ENCODE measurements around the gene MEP1A.
"Not testable (repeated sequence)": the region's sequence is repeated elsewhere in the genome, so short reads cannot be mapped to it uniquely, and the experiment has no call there.

MEP1A gene

GRCh38 chr6:46773201-46773855, 19.9 kb upstream of the MEP1A start:
- no peak overlapping the region for H3K4me3 ChIP-seq (replicated peaks; ENCODE audit: insufficient read depth, low read length)
- H3K27me3 ChIP-seq (ENCODE audit: insufficient read depth, poor library complexity, severe bottlenecking), result no peaks in the 10 kb centered on the region
- H3K27ac ChIP-seq (replicated peaks), result peak overlapping the region; percentile 64
- no peak for TF ChIP-seq CTCF (IDR thresholded peaks at IDR 0.05; ENCODE audit: insufficient read depth, low read length)
- no peak for TF ChIP-seq GABPA (IDR thresholded peaks at IDR 0.05; ENCODE audit: low read depth)
- no peak for TF ChIP-seq POLR2AphosphoS5 (IDR thresholded peaks at IDR 0.05; ENCODE audit: low read depth)
- no peak for TF ChIP-seq REST (IDR thresholded peaks at IDR 0.05; ENCODE audit: insufficient replicate concordance, low read depth)
- TF ChIP-seq SPI1 (IDR thresholded peaks at IDR 0.05; ENCODE audit: borderline replicate concordance, low read depth), result no peak
- peak in 1 of 2 experiments; percentile 55 for DNase-seq (ENCODE audit: low read depth in 1 of 2, low spot score in 1 of 2)

GRCh38 chr6:46774736-46775135, 18.5 kb upstream of the MEP1A start:
- not testable (repeated sequence) for DNase-seq (ENCODE audit: low read depth in 1 of 2, low spot score in 1 of 2)

GRCh38 chr6:46776070-46776712, 17.0 kb upstream of the MEP1A start:
- Histone ChIP-seq H3K27ac (replicated peaks) (no peak overlapping the region), H3K4me3 (replicated peaks; ENCODE audit: insufficient read depth, low read length) (no peak overlapping the region), H3K27me3 (ENCODE audit: insufficient read depth, poor library complexity, severe bottlenecking) (no peaks in the 10 kb centered on the region)
- DNase-seq (ENCODE audit: low read depth in 1 of 2, low spot score in 1 of 2), result no peak
- no peak for TF ChIP-seq CTCF (IDR thresholded peaks at IDR 0.05; ENCODE audit: insufficient read depth, low read length)
- TF ChIP-seq SPI1 (IDR thresholded peaks at IDR 0.05; ENCODE audit: borderline replicate concordance, low read depth), result no peak
- TF ChIP-seq REST (IDR thresholded peaks at IDR 0.05; ENCODE audit: insufficient replicate concordance, low read depth), result no peak
- no peak for TF ChIP-seq POLR2AphosphoS5 (IDR thresholded peaks at IDR 0.05; ENCODE audit: low read depth)
- TF ChIP-seq GABPA (IDR thresholded peaks at IDR 0.05; ENCODE audit: low read depth), result no peak

More at GRCh38 chr6:46774736-46775135, 18.5 kb upstream of the MEP1A start:
- H3K27me3 ChIP-seq (ENCODE audit: insufficient read depth, poor library complexity, severe bottlenecking); H3K27ac ChIP-seq (replicated peaks); H3K4me3 ChIP-seq (replicated peaks; ENCODE audit: insufficient read depth, low read length): not testable (repeated sequence)

GRCh38 chr6:46777476-46778346, 15.5 kb upstream of the MEP1A start:
- TF ChIP-seq CTCF (IDR thresholded peaks at IDR 0.05; ENCODE audit: insufficient read depth, low read length) (no peak), POLR2AphosphoS5 (IDR thresholded peaks at IDR 0.05; ENCODE audit: low read depth) (no peak), REST (IDR thresholded peaks at IDR 0.05; ENCODE audit: insufficient replicate concordance, low read depth) (no peak), GABPA (IDR thresholded peaks at IDR 0.05; ENCODE audit: low read depth) (no peak), SPI1 (IDR thresholded peaks at IDR 0.05; ENCODE audit: borderline replicate concordance, low read depth) (no peak)
- no peak overlapping the region for H3K4me3 ChIP-seq (replicated peaks; ENCODE audit: insufficient read depth, low read length)
- no peak overlapping the region for H3K27ac ChIP-seq (replicated peaks)
- no peaks in the 10 kb centered on the region for H3K27me3 ChIP-seq (ENCODE audit: insufficient read depth, poor library complexity, severe bottlenecking)
- DNase-seq (ENCODE audit: low read depth in 1 of 2, low spot score in 1 of 2), result no peak

Data from HL-60 (cell line).